Measurements from ENCODE around the gene GPRIN2. TPM values are rescaled to one million over a fixed set of nuclear protein-coding genes. Genes with fewer than 3 reads are reported as not detected.
A peak's percentile ranks its signal among the peaks of the same experiment; 100 is the strongest.
"Not testable (repeated sequence)": the region's sequence is repeated elsewhere in the genome, so short reads cannot be mapped to it uniquely, and the experiment has no call there.

The GPRIN2 gene
- total RNA-seq, 2 donors from 2014 or later: not detected

GRCh38 chr10:46540412-46541016, 15.9 kb downstream of the GPRIN2 start:
- intact Hi-C loops (cut with DNase I): no loop called here

GRCh38 chr10:46539596-46540411, 16.7 kb downstream of the GPRIN2 start:
- no peak for DNase-seq (ENCODE audit: low spot score)
- intact Hi-C loops (cut with DNase I): no loop called here

More at GRCh38 chr10:46540412-46541016, 15.9 kb downstream of the GPRIN2 start:
- peak; percentile 69 for DNase-seq (ENCODE audit: low spot score)

GRCh38 chr10:46538717-46539426, 17.6 kb downstream of the GPRIN2 start:
- no peak for DNase-seq (ENCODE audit: low spot score)
- intact Hi-C loops (cut with DNase I): no loop called here

- intact Hi-C loops (cut with DNase I): no loop called here
- no peak for DNase-seq (ENCODE audit: low spot score)
Observed at GRCh38 chr10:46538155-46538554, 18.3 kb downstream of the GPRIN2 start.

- intact Hi-C loops (cut with DNase I): no loop called here
- no peak for DNase-seq (ENCODE audit: low spot score)
Observed at GRCh38 chr10:46537309-46537708, 19.1 kb downstream of the GPRIN2 start.

GRCh38 chr10:46536781-46537180, 19.7 kb downstream of the GPRIN2 start:
- intact Hi-C loops (cut with DNase I): no loop called here

GRCh38 chr10:46536171-46536570, 20.3 kb downstream of the GPRIN2 start:
- DNase-seq (ENCODE audit: low spot score): no peak
- intact Hi-C loops (cut with DNase I): no loop called here

More at GRCh38 chr10:46536781-46537180, 19.7 kb downstream of the GPRIN2 start:
- DNase-seq (ENCODE audit: low spot score): peak; percentile 77

GRCh38 chr10:46534828-46535524, 21.5 kb downstream of the GPRIN2 start:
- DNase-seq (ENCODE audit: low spot score): peak; percentile 51
- intact Hi-C loops (cut with DNase I): no loop called here

- intact Hi-C loops (cut with DNase I): not testable (repeated sequence)
- DNase-seq (ENCODE audit: low spot score): peak; percentile 74
Observed at GRCh38 chr10:46532256-46532655, 24.2 kb downstream of the GPRIN2 start.

- peak; percentile 73 for DNase-seq (ENCODE audit: low spot score)
- intact Hi-C loops (cut with DNase I): no loop called here
Observed at GRCh38 chr10:46530249-46531186, 25.9 kb downstream of the GPRIN2 start.

GRCh38 chr10:46529742-46530141, 26.7 kb downstream of the GPRIN2 start:
- peak; percentile 62 for DNase-seq (ENCODE audit: low spot score)
- intact Hi-C loops (cut with DNase I): not testable (repeated sequence)

- DNase-seq (ENCODE audit: low spot score): peak; percentile 82
- intact Hi-C loops (cut with DNase I): no loop called here
Observed at GRCh38 chr10:46528675-46529615, 27.5 kb downstream of the GPRIN2 start.

- intact Hi-C loops (cut with DNase I): no loop called here
- peak; percentile 84 for DNase-seq (ENCODE audit: low spot score)
Observed at GRCh38 chr10:46528171-46528671, 28.2 kb downstream of the GPRIN2 start.

- intact Hi-C loops (cut with DNase I): no loop called here
- DNase-seq (ENCODE audit: low spot score): peak; percentile 75
Observed at GRCh38 chr10:46527241-46527811, 29.1 kb downstream of the GPRIN2 start.

GRCh38 chr10:46526682-46527038, 29.8 kb downstream of the GPRIN2 start:
- intact Hi-C loops (cut with DNase I): no loop called here
- peak; percentile 79 for DNase-seq (ENCODE audit: low spot score)

- intact Hi-C loops (cut with DNase I): no loop called here
- DNase-seq (ENCODE audit: low spot score): peak; percentile 36
Observed at GRCh38 chr10:46525824-46526681, 30.4 kb downstream of the GPRIN2 start.
